HepG2 (cell line): Measurements from ENCODE around the gene CA7. TPM values are rescaled to one million over a fixed set of nuclear protein-coding genes. Genes with fewer than 3 reads are reported as not detected.

ENCODE experiments used
- ADNP ChIP-seq: sonication (generic); formaldehyde crosslinking; IDR thresholded peaks from 2 replicates; pipeline ENCODE4 v1.4.0; 2020; ENCODE audit warnings: missing genetic modification reagents
- ELF3 ChIP-seq: IDR thresholded peaks from 2 replicates; pipeline ENCODE4 v1.6.1; 2016; ENCODE audit warnings: missing genetic modification reagents, missing compliant biosample characterization
- ETV5 ChIP-seq: IDR thresholded peaks from 2 replicates; pipeline ENCODE4 v1.6.1; 2018; ENCODE audit warnings: missing biosample characterization, missing genetic modification reagents, inconsistent platforms, borderline replicate concordance
- JARID2 ChIP-seq: sonication (generic); formaldehyde crosslinking; IDR thresholded peaks from 2 replicates; pipeline ENCODE4 v1.8.1; 2023; ENCODE audit warnings: missing genetic modification reagents, inconsistent platforms; ENCODE audit not compliant: insufficient replicate concordance
- KDM5A ChIP-seq: fragments of 200-600 bp; sonication (generic); IDR thresholded peaks from 2 replicates; pipeline ENCODE4 v1.7.0; 2018; ENCODE audit warnings: antibody characterized with exemption, mild to moderate bottlenecking, low read length, borderline replicate concordance
- REXO4 ChIP-seq: sonication (generic); formaldehyde crosslinking; IDR thresholded peaks from 2 replicates; pipeline ENCODE4 v1.8.0; 2022; ENCODE audit warnings: missing genetic modification reagents, mild to moderate bottlenecking, borderline replicate concordance
- RFX5 ChIP-seq: IDR thresholded peaks from 2 replicates; pipeline ENCODE4 v1.6.1; 2011; ENCODE audit warnings: low read depth, low read length, improper control_type of control experiment
- SETDB1 ChIP-seq: sonication (generic); formaldehyde crosslinking; IDR thresholded peaks from 2 replicates; pipeline ENCODE4 v1.5.1; 2020; ENCODE audit warnings: missing genetic modification reagents, mild to moderate bottlenecking, borderline replicate concordance
- SRSF1 ChIP-seq: fragments of 200-400 bp; formaldehyde crosslinking; optimal IDR thresholded peaks from 2 replicates; pipeline ENCODE3; 2017; ENCODE audit warnings: mild to moderate bottlenecking, low read depth, low read length, moderate library complexity
- TBP ChIP-seq: sonication (generic); formaldehyde crosslinking; IDR thresholded peaks from 2 replicates; pipeline ENCODE4 v1.5.0; 2020; ENCODE audit warnings: missing genetic modification reagents
- YEATS4 ChIP-seq: sonication (generic); formaldehyde crosslinking; IDR thresholded peaks from 2 replicates; pipeline ENCODE4 v1.4.0; 2020; ENCODE audit warnings: missing genetic modification reagents, borderline replicate concordance
- ZNF614 ChIP-seq: IDR thresholded peaks from 2 replicates; pipeline ENCODE4 v1.6.1; 2018; ENCODE audit warnings: missing biosample characterization, missing genetic modification reagents, inconsistent platforms, borderline replicate concordance
- ZNF768 ChIP-seq: sonication (generic); formaldehyde crosslinking; IDR thresholded peaks from 2 replicates; pipeline ENCODE4 v1.4.0; 2020; ENCODE audit warnings: missing genetic modification reagents
- polyA plus RNA-seq, 8 experiments: library from polyadenylated mRNA; depleted of rRNA in 3 of 8; stranded (reverse) in 7 of 8; unstranded in 1 of 8; fragments of >200 nt; fragmentation: Illumina TruSeq in 4 of 8; extraction: Trizol in 4 of 8; gene quantifications; 2 replicates each; pipeline versions ENCODE4 v1.2.1 to v1.2.3, GENCODE V29; 2011 to 2016; ENCODE audit warnings: low read depth in 4 of 8, missing spikeins in 1 of 8, mixed read lengths in 1 of 8; ENCODE audit not compliant: insufficient read depth in 1 of 8
- total RNA-seq, 5 experiments: library from RNA; depleted of rRNA; stranded (reverse); fragments of >200 nt; fragmentation: Illumina TruSeq; extraction: Trizol; gene quantifications; 2 replicates each; pipeline ENCODE4 v1.2.3, GENCODE V29; 2016; ENCODE audit warnings: low read depth in 1 of 5
- TF ChIP-seq, protein P1 (sequence below): sonication (generic); formaldehyde crosslinking; IDR thresholded peaks from 2 replicates; pipeline ENCODE4 v1.5.1; 2020; ENCODE audit warnings: mild to moderate bottlenecking, missing genetic modification reagents, borderline replicate concordance
- TF ChIP-seq, protein P2 (sequence below), 2 experiments: sonication (generic) in 1 of 2; formaldehyde crosslinking in 1 of 2; IDR thresholded peaks; 2 replicates each; pipeline versions ENCODE4 v1.5.1 to v1.6.1; 2011 to 2020; ENCODE audit warnings: borderline replicate concordance in 1 of 2, low read depth in 1 of 2, low read length in 1 of 2, mild to moderate bottlenecking in 1 of 2, missing genetic modification reagents in 1 of 2, moderate library complexity in 1 of 2
- TF ChIP-seq, protein P3 (sequence below): sonication (generic); IDR thresholded peaks from 2 replicates; pipeline ENCODE4 v1.6.1; 2016; ENCODE audit warnings: low read depth, borderline replicate concordance

Gene CA7
- total and polyA plus RNA-seq, 2 of the 13 experiments (the other 11 are each of a cell fraction or from before 2014, with no cell fraction given), result not detected

DNA sequence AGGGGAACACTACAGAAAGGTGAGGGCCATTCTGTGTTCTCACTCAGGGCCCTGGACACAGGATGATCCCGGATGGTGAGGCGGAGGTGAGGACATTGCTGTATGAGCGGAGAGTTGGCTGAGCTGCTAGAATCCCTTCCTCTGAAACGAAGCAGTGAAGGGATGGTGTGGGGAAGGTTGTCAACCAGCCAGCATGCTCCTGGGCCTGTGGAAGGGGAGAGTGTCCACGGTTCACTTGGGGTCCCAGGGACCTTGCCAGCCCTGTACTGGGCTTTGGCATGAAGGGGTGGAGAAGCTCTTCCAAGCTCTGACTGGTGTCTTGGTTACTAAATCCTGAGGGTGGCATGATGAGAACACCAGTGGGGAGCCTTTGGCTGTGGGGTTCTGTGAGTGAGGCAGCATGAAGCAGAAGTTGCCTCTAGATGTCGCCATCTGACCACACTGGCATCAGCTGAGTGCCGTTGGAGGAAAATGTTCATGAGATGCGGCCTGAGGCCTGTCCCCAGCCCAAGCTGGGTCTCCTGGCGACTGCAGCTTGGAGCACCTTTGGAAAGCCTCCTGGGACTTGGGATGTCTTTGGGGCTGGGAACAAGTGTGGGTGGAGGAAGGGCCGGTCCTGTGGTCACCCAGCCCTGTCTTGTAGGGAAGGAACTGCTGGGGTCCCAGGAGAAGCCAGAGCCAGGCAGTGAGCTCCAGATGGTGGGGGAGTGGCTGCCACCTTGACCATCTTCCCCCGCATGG, 50.9 kb downstream of the CA7 start (continued):
- TF ChIP-seq REXO4 (CRISPR knock-in tag), result no peak
- TF ChIP-seq SRSF1, result no peak
- TF ChIP-seq KDM5A, result no peak
- TF ChIP-seq, protein P1, sequence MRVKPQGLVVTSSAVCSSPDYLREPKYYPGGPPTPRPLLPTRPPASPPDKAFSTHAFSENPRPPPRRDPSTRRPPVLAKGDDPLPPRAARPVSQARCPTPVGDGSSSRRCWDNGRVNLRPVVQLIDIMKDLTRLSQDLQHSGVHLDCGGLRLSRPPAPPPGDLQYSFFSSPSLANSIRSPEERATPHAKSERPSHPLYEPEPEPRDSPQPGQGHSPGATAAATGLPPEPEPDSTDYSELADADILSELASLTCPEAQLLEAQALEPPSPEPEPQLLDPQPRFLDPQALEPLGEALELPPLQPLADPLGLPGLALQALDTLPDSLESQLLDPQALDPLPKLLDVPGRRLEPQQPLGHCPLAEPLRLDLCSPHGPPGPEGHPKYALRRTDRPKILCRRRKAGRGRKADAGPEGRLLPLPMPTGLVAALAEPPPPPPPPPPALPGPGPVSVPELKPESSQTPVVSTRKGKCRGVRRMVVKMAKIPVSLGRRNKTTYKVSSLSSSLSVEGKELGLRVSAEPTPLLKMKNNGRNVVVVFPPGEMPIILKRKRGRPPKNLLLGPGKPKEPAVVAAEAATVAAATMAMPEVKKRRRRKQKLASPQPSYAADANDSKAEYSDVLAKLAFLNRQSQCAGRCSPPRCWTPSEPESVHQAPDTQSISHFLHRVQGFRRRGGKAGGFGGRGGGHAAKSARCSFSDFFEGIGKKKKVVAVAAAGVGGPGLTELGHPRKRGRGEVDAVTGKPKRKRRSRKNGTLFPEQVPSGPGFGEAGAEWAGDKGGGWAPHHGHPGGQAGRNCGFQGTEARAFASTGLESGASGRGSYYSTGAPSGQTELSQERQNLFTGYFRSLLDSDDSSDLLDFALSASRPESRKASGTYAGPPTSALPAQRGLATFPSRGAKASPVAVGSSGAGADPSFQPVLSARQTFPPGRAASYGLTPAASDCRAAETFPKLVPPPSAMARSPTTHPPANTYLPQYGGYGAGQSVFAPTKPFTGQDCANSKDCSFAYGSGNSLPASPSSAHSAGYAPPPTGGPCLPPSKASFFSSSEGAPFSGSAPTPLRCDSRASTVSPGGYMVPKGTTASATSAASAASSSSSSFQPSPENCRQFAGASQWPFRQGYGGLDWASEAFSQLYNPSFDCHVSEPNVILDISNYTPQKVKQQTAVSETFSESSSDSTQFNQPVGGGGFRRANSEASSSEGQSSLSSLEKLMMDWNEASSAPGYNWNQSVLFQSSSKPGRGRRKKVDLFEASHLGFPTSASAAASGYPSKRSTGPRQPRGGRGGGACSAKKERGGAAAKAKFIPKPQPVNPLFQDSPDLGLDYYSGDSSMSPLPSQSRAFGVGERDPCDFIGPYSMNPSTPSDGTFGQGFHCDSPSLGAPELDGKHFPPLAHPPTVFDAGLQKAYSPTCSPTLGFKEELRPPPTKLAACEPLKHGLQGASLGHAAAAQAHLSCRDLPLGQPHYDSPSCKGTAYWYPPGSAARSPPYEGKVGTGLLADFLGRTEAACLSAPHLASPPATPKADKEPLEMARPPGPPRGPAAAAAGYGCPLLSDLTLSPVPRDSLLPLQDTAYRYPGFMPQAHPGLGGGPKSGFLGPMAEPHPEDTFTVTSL (CRISPR knock-in tag), result no peak
- no peak for TF ChIP-seq SETDB1 (CRISPR knock-in tag)
- TF ChIP-seq ELF3, result peak; percentile 22; the same call in 1 of the 2 replicates
- TF ChIP-seq RFX5, result no peak
- TF ChIP-seq JARID2 (CRISPR knock-in tag), result no peak
- TF ChIP-seq, protein P2, sequence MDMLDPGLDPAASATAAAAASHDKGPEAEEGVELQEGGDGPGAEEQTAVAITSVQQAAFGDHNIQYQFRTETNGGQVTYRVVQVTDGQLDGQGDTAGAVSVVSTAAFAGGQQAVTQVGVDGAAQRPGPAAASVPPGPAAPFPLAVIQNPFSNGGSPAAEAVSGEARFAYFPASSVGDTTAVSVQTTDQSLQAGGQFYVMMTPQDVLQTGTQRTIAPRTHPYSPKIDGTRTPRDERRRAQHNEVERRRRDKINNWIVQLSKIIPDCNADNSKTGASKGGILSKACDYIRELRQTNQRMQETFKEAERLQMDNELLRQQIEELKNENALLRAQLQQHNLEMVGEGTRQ (IDR thresholded peaks at IDR 0.05; ENCODE audit: low read depth, low read length), result no peak
- TF ChIP-seq, protein P2 (CRISPR knock-in tag; IDR thresholded peaks at IDR 0.05; ENCODE audit: borderline replicate concordance), result no peak
- no peak for TF ChIP-seq TBP (CRISPR knock-in tag)
- TF ChIP-seq ZNF614 (CRISPR knock-in tag), result peak; percentile 99; the same call in 1 of the 2 replicates
- TF ChIP-seq YEATS4, result no peak
- no peak for TF ChIP-seq ADNP (CRISPR knock-in tag)
- peak; percentile 17; the same call in 1 of the 2 replicates for TF ChIP-seq ETV5 (CRISPR knock-in tag)
- TF ChIP-seq, protein P3, sequence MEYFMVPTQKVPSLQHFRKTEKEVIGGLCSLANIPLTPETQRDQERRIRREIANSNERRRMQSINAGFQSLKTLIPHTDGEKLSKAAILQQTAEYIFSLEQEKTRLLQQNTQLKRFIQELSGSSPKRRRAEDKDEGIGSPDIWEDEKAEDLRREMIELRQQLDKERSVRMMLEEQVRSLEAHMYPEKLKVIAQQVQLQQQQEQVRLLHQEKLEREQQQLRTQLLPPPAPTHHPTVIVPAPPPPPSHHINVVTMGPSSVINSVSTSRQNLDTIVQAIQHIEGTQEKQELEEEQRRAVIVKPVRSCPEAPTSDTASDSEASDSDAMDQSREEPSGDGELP, result peak; percentile 77; the same call in 1 of the 2 replicates
- no peak for TF ChIP-seq ZNF768 (CRISPR knock-in tag)
